Kidney epithelial cell (primary cell): Measurements from ENCODE around the gene RIPK1. TPM values are rescaled to one million over a fixed set of nuclear protein-coding genes. Genes with fewer than 3 reads are reported as not detected.
"Not testable (repeated sequence)": the region's sequence is repeated elsewhere in the genome, so short reads cannot be mapped to it uniquely, and the experiment has no call there.

Source experiments
- DNase-seq: peaks from one replicate; pipeline ENCODE4 v3.0.0-alpha.2; 2010; ENCODE audit warnings: low read depth
- H3K27me3 ChIP-seq: 2 replicates; pipeline ENCODE4 v1.6.0; 2011; ENCODE audit warnings: low read length; ENCODE audit not compliant: control insufficient read depth, insufficient read depth
- H3K36me3 ChIP-seq: 2 replicates; pipeline ENCODE4 v1.5.1; 2011; ENCODE audit warnings: low read length; ENCODE audit not compliant: control insufficient read depth, insufficient read depth
- H3K4me3 ChIP-seq: 2 replicates; pipeline ENCODE4 v1.5.1; 2011; ENCODE audit warnings: low read depth, mild to moderate bottlenecking, control low read depth, low read length
- CTCF ChIP-seq: IDR thresholded peaks from 2 replicates; pipeline ENCODE4 v1.5.1; 2011; ENCODE audit warnings: mild to moderate bottlenecking, moderate library complexity, low read length, control low read depth, inconsistent platforms; ENCODE audit not compliant: insufficient read depth, poor library complexity, severe bottlenecking
- total RNA-seq: library from RNA; depleted of rRNA; stranded (reverse); fragments of >200 nt; gene quantifications from 2 replicates; pipeline ENCODE4 v1.2.3, GENCODE V29; 2015

Gene RIPK1
- total RNA-seq, result 20.5 and 22.6 TPM in 2 replicates

- DNase-seq, result no peak
Observed at GRCh38 chr6:3068329-3069214, at the start of gene RIPK1. Gene RIPK1, plus strand, starts transcription at chr6:3068494. Its CDS starts 8,330 bp downstream, at chr6:3076824.

GRCh38 chr6:3019065-3019464, 49.2 kb upstream of the RIPK1 start:
- Histone ChIP-seq H3K36me3 (no peaks in the 10 kb centered on the region), H3K4me3 (no peak overlapping the region), H3K27me3 (no peaks in the 10 kb centered on the region)
- no peak for DNase-seq
- no peak for TF ChIP-seq CTCF

More at GRCh38 chr6:3068329-3069214, at the start of gene RIPK1:
- Histone ChIP-seq H3K36me3 (no peaks in the 10 kb centered on the region), H3K4me3 (peak within 1 kb of the TSS; percentile 72), H3K27me3 (no peaks in the 10 kb centered on the region)
- peak; percentile 29 for TF ChIP-seq CTCF

- no peak overlapping the region for H3K4me3 ChIP-seq
- DNase-seq, result no peak
- no peak for TF ChIP-seq CTCF
Observed at GRCh38 chr6:3019749-3020320, 48.5 kb upstream of the RIPK1 start.

GRCh38 chr6:3020976-3021598, 47.2 kb upstream of the RIPK1 start:
- not testable (repeated sequence) for H3K4me3 ChIP-seq, DNase-seq, H3K36me3 ChIP-seq, H3K27me3 ChIP-seq

More at GRCh38 chr6:3019749-3020320, 48.5 kb upstream of the RIPK1 start:
- Histone ChIP-seq H3K36me3 (no peaks in the 10 kb centered on the region), H3K27me3 (no peaks in the 10 kb centered on the region)

GRCh38 chr6:3022765-3023662, 45.3 kb upstream of the RIPK1 start:
- no peak for TF ChIP-seq CTCF
- Histone ChIP-seq H3K36me3 (no peaks in the 10 kb centered on the region), H3K4me3 (no peak overlapping the region), H3K27me3 (no peaks in the 10 kb centered on the region)
- DNase-seq, result no peak
